Thyroid gland (tissue), 4 donors: Measurements from ENCODE around the gene TLE4.

ENCODE experiments used
- CTCF ChIP-seq, 6 experiments: fragments of 200-600 bp in 3 of 6; fragments of 450-650 bp in 3 of 6; sonication (generic) in 3 of 6; IDR thresholded peaks; one replicate each; pipeline ENCODE4 v1.5.1; 2016 to 2019; ENCODE audit warnings: antibody characterized with exemption in 6 of 6, mild to moderate bottlenecking in 2 of 6, inconsistent platforms in 1 of 6, moderate library complexity in 1 of 6
- POLR2A ChIP-seq, 2 donors: fragments of 450-650 bp; IDR thresholded peaks; one replicate each; pipeline ENCODE4 v1.6.1; 2017; ENCODE audit warnings: antibody characterized with exemption in 2 of 2, mild to moderate bottlenecking in 2 of 2, moderate library complexity in 1 of 2

DNA sequence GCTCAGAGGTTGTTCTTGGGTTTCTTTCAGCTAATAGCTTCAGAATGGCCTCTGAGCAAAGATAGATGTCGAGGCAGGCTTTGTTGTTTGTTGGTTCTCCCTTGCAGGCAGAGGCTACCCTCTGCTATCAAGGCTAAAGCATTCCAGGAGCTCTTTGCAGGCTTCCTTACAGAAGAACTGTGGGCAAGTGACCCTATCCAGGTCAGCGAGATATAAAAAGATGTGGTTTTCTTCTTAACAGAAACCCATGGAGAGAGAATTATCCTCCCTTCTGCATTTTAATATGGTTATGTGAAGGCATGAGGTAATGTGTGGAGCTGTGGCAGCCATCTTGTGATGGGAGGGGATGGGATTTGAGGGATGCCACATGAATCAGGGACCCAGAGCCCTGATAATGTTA lies 67.0 kb downstream of the TLE4 start:
- TF ChIP-seq CTCF (IDR thresholded peaks at IDR 0.05) (no peak), POLR2A (IDR thresholded peaks at IDR 0.05) (no peak)
